GM12892 (cell line): ENCODE results near the gene OR6S1.

Experiments used
- POLR2A ChIP-seq: IDR thresholded peaks from 2 replicates; pipeline ENCODE4 v1.6.1; 2011; ENCODE audit warnings: low read depth, low read length, control low read depth
- POLR2AphosphoS5 ChIP-seq: IDR thresholded peaks from 2 replicates; pipeline ENCODE4 v1.6.1; 2011; ENCODE audit warnings: low read depth, low read length, control low read depth
- TAF1 ChIP-seq: IDR thresholded peaks from 2 replicates; pipeline ENCODE4 v1.6.1; 2011; ENCODE audit warnings: low read depth, mild to moderate bottlenecking, control low read depth, low read length, borderline replicate concordance

GRCh38 chr14:20631023-20631879 lies 10.2 kb downstream of the OR6S1 start:
- TF ChIP-seq TAF1 (no peak), POLR2A (no peak), POLR2AphosphoS5 (no peak)
